Measurements from ENCODE around the gene SIL1. TPM values are rescaled to one million over a fixed set of nuclear protein-coding genes. Genes with fewer than 3 reads are reported as not detected.

Gene SIL1
- total and polyA plus RNA-seq, 2 of the 8 experiments (the other 6 are each of a cell fraction or from before 2014, with no cell fraction given), result 8.3 to 12.8 TPM

GRCh38 chr5:138966236-138966985 is 231.8 kb downstream of the SIL1 start:
- no peak overlapping the region for H2BK5ac ChIP-seq (ENCODE audit: low read depth, low read length)
- H3K4me2 ChIP-seq (ENCODE audit: insufficient read depth in 1 of 2, low read depth in 2 of 2, low read length in 2 of 2), result no peak overlapping the region
- CTCF ChIA-PET (ENCODE audit: partially characterized antibody), result interaction anchor here (0.5 to 3.9 kb wide), 8 partner anchors 11 to 1635 kb away, joined by 3 to 18 read pairs (median 3); no protein-coding TSS in a partner anchor
- peaks cover 0 to 15% (median 10%) of the 10 kb centered on the region in 4 experiments for H3K4me1 ChIP-seq (replicated peaks in 1 of 4; ENCODE audit: control insufficient read depth in 3 of 4, insufficient read depth in 4 of 4, low read length in 3 of 4)
- no peaks in the 10 kb centered on the region for H3K9me3 ChIP-seq (ENCODE audit: insufficient read depth in 2 of 2, low read depth in 1 of 2, low read length in 1 of 2)
- no peak overlapping the region for H3K9ac ChIP-seq (replicated peaks in 1 of 4; ENCODE audit: extremely low read depth in 1 of 4, low read depth in 3 of 4, low read length in 3 of 4)
- DNase-seq (ENCODE audit: low read depth in 1 of 2, low spot score in 2 of 2) (no peak), FAIRE-seq (no peak)
- H4K8ac ChIP-seq (ENCODE audit: extremely low read depth, insufficient read depth, low read length), result no peak overlapping the region
- no peak overlapping the region for H4K91ac ChIP-seq (replicated peaks; ENCODE audit: insufficient read length, low read length)
- H3K36me3 ChIP-seq (ENCODE audit: control insufficient read depth in 2 of 4, insufficient read depth in 4 of 4, low read length in 3 of 4), result no peaks in the 10 kb centered on the region
- no peaks in the 10 kb centered on the region for H3K23me2 ChIP-seq (ENCODE audit: low read depth, low read length)
- no peak overlapping the region for H3K56ac ChIP-seq (replicated peaks; ENCODE audit: insufficient read length, low read depth, low read length)
- no peaks in the 10 kb centered on the region for H3K79me2 ChIP-seq (ENCODE audit: control insufficient read depth in 1 of 2, insufficient read depth in 2 of 2, low read length in 2 of 2)
- H3K4ac ChIP-seq (replicated peaks; ENCODE audit: insufficient read length, low read depth, low read length), result no peak overlapping the region
- no peak overlapping the region for H3K27ac ChIP-seq (ENCODE audit: low read depth, low read length)
- POLR2A ChIA-PET (ENCODE audit: partially characterized antibody), result no interaction called here
- H3K14ac ChIP-seq (ENCODE audit: insufficient read length), result no peak overlapping the region
- H3K4me3 ChIP-seq (ENCODE audit: extremely low read depth in 1 of 4, insufficient read depth in 2 of 4, low read depth in 3 of 4, low read length in 4 of 4), result no peak overlapping the region
- H3K23ac ChIP-seq (ENCODE audit: insufficient read length), result no peak overlapping the region
- no peak overlapping the region for H3K18ac ChIP-seq (ENCODE audit: extremely low read depth, low read length)
- no peak overlapping the region for H2AFZ ChIP-seq (ENCODE audit: low read length)
- H2AK5ac ChIP-seq (ENCODE audit: low read depth, low read length), result no peak overlapping the region
- H3K27me3 ChIP-seq (replicated peaks in 1 of 4; ENCODE audit: control insufficient read depth in 3 of 4, extremely low read depth in 1 of 4, insufficient read depth in 3 of 4, low read length in 3 of 4), result no peaks in the 10 kb centered on the region; a peak in 1 of 7 replicates
- no peaks in the 10 kb centered on the region for H4K20me1 ChIP-seq (replicated peaks in 1 of 2; ENCODE audit: control insufficient read depth in 1 of 2, insufficient read depth in 2 of 2, low read length in 2 of 2)
- no peak overlapping the region for H4K5ac ChIP-seq (ENCODE audit: insufficient read length, low read depth, low read length)
- 89% methylated on average over 10 of the region's 10 CpGs; no CpG with 5 or more reads in 1 of the 2 experiments for WGBS, 2 experiments (ENCODE audit: extremely low coverage in 1 of 2, insufficient coverage in 1 of 2, insufficient read length in 1 of 2, insufficient replicate concordance in 2 of 2, low coverage in 1 of 2, low lambda C conversion rate in 2 of 2, missing lambda C conversion rate in 1 of 2)
- no peak overlapping the region for H2BK120ac ChIP-seq (replicated peaks; ENCODE audit: low read depth, low read length)
- no peak overlapping the region for H2BK12ac ChIP-seq (ENCODE audit: low read depth, low read length)
- H2BK20ac ChIP-seq (ENCODE audit: low read length), result no peak overlapping the region
- no peak overlapping the region for H2BK15ac ChIP-seq (ENCODE audit: low read length)
- no peaks in the 10 kb centered on the region for H3K79me1 ChIP-seq (ENCODE audit: low read depth, low read length)
- no peak for TF ChIP-seq BRCA1 (IDR thresholded peaks at IDR 0.05; ENCODE audit: low read depth, low read length)
- TF ChIP-seq JUN (IDR thresholded peaks at IDR 0.05; ENCODE audit: low read depth, low read length), result no peak
- no peak for TF ChIP-seq KDM4A (IDR thresholded peaks at IDR 0.05; ENCODE audit: low read depth, low read length, severe bottlenecking)
- TF ChIP-seq MAX (IDR thresholded peaks at IDR 0.05), result no peak
- no peak for TF ChIP-seq YY1 (IDR thresholded peaks at IDR 0.05; ENCODE audit: low read depth, low read length)
- no peak for TF ChIP-seq CTCF (IDR thresholded peaks at IDR 0.05; ENCODE audit: control extremely low read depth in 1 of 3, insufficient read depth in 1 of 3, low read depth in 1 of 3, low read length in 3 of 3)
- no peak for TF ChIP-seq CREB1 (IDR thresholded peaks at IDR 0.05)
- no peak for TF ChIP-seq USF2 (IDR thresholded peaks at IDR 0.05; ENCODE audit: low read length)
- TF ChIP-seq RAD21 (IDR thresholded peaks at IDR 0.05 in 1 of 2, conservative IDR thresholded peaks at IDR 0.05 in 1 of 2; ENCODE audit: low read depth in 2 of 2, low read length in 2 of 2), result no peak
